ENCODE results near the gene UBE2E2.

DNA sequence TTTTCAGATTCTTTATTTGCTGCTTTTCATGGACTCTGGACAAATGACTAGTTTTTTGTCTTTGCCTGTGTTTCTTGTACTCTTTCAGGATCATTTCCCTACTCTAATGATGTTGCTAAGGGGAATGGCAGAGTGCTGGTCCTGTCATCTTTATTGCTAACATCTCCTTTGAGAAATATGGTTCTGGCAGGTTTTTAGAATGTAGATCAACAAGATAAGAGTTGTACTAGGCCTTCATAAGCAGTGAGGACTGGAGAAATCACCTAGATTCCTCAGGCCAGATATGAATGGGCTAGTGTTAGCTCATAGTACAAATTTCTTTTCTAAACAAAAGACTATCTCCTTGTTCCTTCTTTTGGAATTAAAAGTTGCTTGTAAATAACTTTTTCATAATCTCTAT is 156.0 kb downstream of the UBE2E2 start:
- TF ChIP-seq ZBTB7A (tag by site-specific recombination; IDR thresholded peaks at IDR 0.05; ENCODE audit: low read depth) (no peak), TCF7L2 (IDR thresholded peaks at IDR 0.05; ENCODE audit: borderline replicate concordance, low read depth, low read length) (no peak), ZBTB48 (tag by site-specific recombination; IDR thresholded peaks at IDR 0.05) (no peak), ZBTB21 (tag by site-specific recombination; IDR thresholded peaks at IDR 0.05) (no peak), ZNF600 (tag by site-specific recombination; IDR thresholded peaks at IDR 0.05) (no peak)
- TF ChIP-seq, protein P1, sequence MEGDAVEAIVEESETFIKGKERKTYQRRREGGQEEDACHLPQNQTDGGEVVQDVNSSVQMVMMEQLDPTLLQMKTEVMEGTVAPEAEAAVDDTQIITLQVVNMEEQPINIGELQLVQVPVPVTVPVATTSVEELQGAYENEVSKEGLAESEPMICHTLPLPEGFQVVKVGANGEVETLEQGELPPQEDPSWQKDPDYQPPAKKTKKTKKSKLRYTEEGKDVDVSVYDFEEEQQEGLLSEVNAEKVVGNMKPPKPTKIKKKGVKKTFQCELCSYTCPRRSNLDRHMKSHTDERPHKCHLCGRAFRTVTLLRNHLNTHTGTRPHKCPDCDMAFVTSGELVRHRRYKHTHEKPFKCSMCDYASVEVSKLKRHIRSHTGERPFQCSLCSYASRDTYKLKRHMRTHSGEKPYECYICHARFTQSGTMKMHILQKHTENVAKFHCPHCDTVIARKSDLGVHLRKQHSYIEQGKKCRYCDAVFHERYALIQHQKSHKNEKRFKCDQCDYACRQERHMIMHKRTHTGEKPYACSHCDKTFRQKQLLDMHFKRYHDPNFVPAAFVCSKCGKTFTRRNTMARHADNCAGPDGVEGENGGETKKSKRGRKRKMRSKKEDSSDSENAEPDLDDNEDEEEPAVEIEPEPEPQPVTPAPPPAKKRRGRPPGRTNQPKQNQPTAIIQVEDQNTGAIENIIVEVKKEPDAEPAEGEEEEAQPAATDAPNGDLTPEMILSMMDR (tag by site-specific recombination; IDR thresholded peaks at IDR 0.05) = no peak
- TF ChIP-seq, protein P2, sequence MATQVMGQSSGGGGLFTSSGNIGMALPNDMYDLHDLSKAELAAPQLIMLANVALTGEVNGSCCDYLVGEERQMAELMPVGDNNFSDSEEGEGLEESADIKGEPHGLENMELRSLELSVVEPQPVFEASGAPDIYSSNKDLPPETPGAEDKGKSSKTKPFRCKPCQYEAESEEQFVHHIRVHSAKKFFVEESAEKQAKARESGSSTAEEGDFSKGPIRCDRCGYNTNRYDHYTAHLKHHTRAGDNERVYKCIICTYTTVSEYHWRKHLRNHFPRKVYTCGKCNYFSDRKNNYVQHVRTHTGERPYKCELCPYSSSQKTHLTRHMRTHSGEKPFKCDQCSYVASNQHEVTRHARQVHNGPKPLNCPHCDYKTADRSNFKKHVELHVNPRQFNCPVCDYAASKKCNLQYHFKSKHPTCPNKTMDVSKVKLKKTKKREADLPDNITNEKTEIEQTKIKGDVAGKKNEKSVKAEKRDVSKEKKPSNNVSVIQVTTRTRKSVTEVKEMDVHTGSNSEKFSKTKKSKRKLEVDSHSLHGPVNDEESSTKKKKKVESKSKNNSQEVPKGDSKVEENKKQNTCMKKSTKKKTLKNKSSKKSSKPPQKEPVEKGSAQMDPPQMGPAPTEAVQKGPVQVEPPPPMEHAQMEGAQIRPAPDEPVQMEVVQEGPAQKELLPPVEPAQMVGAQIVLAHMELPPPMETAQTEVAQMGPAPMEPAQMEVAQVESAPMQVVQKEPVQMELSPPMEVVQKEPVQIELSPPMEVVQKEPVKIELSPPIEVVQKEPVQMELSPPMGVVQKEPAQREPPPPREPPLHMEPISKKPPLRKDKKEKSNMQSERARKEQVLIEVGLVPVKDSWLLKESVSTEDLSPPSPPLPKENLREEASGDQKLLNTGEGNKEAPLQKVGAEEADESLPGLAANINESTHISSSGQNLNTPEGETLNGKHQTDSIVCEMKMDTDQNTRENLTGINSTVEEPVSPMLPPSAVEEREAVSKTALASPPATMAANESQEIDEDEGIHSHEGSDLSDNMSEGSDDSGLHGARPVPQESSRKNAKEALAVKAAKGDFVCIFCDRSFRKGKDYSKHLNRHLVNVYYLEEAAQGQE (tag by site-specific recombination; IDR thresholded peaks at IDR 0.05) = no peak
- TF ChIP-seq, protein P3, sequence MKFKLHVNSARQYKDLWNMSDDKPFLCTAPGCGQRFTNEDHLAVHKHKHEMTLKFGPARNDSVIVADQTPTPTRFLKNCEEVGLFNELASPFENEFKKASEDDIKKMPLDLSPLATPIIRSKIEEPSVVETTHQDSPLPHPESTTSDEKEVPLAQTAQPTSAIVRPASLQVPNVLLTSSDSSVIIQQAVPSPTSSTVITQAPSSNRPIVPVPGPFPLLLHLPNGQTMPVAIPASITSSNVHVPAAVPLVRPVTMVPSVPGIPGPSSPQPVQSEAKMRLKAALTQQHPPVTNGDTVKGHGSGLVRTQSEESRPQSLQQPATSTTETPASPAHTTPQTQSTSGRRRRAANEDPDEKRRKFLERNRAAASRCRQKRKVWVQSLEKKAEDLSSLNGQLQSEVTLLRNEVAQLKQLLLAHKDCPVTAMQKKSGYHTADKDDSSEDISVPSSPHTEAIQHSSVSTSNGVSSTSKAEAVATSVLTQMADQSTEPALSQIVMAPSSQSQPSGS (tag by site-specific recombination; IDR thresholded peaks at IDR 0.05; ENCODE audit: low read depth) = no peak

Data from HEK293 (cell line).